IPS DF 19.7 (cell line): Measurements from ENCODE around the gene CEP152.

Experiments used
- DNase-seq: peaks from one replicate; pipeline ENCODE4 v3.0.0-alpha.2; 2013; ENCODE audit warnings: low read depth, low spot score

Gene CEP152

DNA sequence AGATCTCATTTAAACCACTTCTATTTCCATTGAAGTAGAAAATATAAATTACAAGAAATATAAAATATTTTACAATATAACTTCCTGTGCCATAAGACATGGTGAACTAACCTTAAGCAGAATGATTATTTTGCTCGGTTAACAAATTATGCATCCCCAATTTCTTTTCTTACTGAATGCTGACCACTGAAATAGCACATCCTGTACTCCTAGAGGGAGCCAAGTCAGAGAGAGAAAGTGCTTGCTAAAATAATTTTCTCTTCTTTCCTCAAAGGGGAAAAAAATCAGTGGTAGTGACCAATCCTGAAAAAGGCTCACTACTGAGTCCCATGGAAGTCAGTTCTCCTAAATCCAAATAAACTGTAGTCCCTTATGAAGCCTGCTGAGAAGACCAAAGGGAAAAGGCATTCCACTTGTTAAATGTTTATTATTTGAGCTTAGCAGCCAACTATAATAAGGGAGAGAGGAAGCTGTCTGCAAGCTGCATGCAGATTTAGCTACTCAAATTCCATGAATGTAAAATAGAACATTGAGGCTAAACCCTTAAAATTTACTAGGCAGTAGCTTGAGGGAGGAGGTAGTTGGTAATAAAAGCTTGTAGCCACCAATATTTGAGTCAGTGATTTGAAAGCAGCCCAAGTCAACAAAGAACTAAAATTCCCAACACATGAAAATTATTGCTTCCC lies 33.1 kb downstream of the CEP152 start:
- no peak for DNase-seq

DNA sequence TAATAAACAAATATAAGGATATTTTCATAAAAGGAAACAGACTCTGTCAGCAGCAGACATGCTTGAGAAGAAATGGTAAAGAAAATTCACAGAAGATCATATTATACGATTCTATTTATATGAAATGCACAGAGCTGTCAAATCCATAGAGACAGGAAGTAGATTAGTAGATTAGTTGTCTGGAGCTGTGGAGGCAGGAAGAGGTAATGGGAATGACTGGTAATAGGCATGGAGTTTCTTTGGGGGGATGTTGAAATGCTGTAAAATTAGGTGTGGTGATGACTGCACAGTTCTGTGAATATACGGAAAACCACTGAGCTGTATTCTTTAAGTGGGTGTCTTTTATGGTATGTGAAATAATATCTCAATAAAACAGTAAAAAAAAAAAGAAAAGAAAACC lies 35.3 kb downstream of the CEP152 start:
- DNase-seq = no peak

DNA sequence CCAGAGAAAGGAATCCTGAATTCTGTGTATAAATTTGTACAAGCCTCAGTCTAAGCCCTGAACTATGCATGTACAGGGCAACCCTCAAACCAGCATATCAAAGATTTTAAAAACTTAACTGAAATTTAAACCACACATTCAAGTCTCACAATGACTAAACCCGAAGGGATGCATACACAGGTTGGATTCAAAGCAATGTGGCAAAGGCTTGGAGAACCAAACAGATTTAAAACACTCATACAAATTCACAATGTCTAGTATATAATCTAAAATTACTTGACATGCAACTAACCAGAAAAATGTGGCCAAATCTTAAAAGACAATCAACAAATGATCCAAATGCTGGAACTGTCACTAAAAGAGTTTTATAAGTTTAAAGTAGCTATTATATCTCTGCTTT lies 36.4 kb downstream of the CEP152 start:
- no peak for DNase-seq

DNA sequence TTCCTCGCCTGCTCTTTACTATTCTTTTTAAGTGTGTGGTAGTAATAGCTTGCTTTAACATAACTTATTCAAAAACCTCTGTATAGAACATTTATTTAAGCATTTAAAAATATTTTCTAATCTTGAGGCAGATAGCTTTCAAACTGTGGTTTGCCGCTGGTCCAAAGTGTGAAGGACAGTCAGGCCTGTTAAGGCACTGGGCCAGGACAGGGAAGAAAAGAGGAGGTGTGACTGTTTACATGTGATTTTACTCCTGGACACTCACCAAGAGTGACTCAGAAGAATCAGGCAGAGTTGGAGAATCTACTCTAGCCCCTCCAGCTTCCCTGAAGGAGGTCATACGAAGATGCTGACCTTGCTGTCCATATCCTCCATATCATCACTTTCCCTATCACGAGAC lies 44.7 kb downstream of the CEP152 start:
- no peak for DNase-seq

DNA sequence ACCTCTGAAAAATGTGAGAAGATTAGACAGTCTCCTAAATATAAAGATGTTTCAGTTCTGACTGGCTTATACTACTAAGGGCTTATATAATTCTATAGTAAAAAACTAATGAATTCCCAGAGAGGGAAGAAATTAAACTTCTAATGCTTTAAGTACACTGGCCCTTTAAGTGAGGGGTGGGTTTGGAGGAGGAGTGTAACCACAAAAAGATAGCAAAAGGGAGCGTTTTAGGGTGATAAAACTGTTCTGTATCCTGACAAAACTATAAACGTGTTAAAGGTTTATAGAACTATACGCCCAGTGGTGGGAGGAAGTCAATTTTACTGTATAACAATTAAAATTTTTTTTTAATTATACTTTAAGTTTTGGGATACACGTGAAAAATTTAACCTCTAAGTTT lies 45.8 kb downstream of the CEP152 start:
- DNase-seq = no peak

DNA sequence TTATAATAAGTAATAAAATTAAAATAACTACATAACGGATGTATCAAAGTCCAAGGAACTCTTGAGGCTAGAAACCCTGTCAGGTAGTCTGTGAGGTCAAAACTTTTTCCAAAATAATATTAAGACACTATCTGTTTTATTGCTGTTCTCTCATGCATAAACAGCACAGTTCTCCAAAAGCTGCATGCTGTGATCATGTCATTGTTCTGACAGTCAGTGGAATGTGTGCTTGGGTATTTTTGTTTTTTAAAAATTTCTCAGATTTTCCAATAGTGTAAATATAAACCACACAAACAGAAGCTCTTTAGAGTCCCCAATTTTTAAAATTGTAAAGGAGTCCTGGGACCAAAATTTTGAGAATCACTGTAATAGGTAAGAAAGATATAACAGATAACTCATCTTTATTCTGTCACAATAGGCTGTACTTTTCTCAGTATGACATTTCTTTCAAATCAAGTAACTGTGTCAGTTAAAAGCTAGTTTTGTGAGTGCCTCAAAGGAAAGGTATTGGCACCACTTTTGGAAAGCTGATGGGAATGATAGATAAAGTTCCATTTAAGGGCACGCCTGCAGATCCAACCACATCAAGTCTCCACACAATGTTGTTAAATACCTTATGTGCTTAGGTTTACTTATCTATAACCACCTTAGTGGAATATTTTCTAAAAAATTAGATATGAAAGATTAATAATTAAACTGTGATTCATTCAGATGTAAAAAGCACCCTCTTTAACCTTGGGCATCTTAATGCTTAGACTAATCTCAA lies 49.3 kb downstream of the CEP152 start:
- DNase-seq = no peak

DNA sequence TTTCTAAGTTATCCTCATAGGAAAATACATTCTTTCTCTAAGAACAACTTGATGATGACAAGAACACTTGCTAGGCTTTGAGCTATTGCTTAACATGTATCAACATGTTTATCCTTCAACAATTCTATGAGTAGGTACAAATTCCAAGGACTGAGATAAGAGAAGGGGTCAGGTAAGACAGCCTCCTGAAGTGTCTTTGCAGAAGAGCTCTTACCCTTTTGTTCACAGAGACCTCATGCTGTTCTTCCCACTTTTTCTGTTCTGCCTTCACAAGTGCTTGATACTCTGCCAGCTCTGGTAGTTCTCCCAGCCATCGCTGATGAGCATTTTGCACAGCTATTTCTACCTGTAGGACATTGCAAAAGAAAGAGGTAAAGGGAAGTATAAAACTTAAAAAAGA lies 50.9 kb downstream of the CEP152 start:
- DNase-seq = peak; percentile 3

DNA sequence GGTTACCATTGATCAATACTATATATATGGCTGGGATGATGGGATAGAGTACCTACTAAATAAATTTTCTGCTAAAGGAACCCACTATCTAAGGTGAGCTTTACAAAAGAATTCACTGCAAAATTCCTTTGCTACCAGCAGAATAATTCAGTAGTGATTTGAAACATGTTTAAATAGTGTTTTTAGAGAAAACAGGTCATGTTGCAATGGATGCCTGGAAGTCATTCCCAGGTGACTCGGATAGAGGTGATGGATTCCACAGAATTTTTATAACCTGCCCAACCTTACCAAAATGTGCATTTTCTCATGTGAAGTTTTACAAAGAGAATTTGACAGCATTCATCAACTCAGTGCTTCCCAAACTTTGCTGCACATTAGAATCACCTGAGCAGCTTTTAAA lies 53.2 kb downstream of the CEP152 start:
- DNase-seq = no peak

DNA sequence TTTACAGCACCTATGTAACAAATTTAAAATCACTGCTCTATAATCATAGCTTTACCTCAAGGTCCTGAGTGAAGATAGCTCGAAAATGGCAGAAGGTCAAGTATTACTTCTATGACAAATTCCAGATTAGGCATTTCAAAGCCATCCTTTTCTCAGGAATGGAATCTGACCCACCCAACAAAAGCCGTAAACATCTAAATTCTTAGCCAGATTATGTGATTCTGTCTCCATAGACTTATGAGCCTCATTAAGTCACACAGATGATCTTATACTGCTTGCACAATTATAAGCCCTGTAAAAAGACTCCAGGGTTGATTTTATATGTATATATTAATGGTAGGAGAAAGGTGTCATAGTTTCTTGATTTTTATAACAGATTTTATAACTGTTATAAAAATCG lies 56.9 kb downstream of the CEP152 start:
- DNase-seq = no peak

DNA sequence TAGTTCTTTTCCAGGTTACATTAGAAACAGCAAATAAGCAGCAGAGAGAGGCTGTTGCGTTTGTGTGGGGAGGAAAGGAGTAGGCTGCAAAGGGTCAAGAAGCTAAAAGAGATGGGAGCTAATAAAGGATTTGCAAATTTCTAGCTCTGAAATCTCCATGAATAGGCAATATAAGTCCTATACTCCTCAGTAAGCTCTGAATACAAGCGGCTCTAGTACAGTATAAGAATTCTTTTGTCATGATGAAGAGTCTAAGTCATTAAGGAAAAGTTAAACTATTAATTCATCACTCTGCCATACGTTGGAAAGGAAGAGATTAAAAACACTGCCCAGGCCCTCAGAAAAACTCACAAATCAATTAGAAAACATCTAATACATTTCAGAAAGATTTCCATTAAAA lies 59.3 kb downstream of the CEP152 start:
- DNase-seq = no peak

DNA sequence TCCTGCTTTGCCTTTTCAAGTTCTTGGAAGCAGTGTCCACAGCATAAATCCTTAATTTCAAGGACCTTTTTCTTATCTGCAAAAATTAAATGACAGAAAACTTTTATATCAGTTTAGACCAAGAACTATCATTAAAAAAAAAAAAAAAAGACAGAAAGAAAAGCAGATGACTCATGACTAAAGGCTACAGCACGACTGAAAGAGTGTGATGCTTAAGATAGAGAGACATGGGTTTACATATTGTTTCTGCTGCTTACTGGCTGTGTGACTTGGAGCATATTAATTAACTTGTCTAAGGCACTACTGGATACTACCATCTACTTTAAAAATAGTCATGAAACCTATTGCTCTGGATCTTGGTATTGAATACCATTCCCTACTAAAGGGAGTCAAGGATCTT lies 62.3 kb downstream of the CEP152 start:
- no peak for DNase-seq

DNA sequence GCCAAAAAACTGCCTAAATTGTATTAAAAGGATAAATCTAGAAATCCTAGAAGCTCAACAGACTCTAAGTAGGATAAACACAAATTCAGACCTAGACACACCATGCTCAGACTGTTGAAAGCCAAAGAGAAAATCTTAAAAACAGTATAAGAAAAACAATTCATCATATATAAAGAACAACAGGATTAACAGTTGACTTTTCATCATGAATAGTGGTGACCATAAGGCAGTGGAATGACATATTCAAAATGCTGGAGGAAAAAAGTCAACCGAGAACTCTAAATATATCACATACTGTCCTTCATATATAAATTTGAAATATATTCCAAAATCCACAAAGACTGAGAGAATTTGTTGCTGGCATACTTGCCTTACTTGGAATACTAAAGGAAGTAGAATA lies 77.3 kb downstream of the CEP152 start:
- no peak for DNase-seq

DNA sequence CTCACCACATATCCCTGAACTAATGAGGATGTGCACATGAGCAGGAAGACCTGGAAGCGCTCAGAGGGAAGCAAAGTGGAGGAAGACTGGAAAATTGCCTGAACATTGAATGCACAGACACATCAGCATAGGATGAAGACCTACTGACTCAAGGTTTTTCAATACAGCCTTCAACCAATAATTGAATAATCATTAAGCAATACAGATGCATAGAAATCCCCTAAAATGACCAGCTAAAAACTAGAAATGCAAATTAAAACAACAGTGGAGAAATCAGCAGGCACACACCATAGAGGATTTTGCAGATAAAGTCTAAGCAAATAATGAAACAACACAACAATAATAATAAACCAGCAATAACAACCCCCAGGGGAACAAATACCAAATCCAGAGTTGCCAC lies 80.4 kb downstream of the CEP152 start:
- no peak for DNase-seq

DNA sequence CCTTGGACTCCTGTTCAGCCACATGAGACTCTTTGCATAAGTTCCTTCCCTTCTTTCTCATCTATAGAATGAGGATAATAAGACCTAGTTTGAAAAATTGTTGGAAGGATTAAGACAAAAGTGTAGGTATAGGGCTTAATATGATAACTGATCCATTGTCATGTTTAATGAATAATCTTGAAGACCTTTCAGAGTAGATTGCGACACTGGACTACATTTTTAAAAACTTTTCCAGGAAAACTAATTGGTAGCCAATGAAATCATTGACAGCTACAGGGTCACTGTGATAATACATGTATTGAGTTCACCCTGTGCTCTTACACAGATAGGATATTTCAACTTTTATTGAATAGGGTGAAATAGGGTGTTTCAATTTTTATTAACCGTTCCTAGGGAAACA lies 86.9 kb downstream of the CEP152 start:
- DNase-seq = no peak

DNA sequence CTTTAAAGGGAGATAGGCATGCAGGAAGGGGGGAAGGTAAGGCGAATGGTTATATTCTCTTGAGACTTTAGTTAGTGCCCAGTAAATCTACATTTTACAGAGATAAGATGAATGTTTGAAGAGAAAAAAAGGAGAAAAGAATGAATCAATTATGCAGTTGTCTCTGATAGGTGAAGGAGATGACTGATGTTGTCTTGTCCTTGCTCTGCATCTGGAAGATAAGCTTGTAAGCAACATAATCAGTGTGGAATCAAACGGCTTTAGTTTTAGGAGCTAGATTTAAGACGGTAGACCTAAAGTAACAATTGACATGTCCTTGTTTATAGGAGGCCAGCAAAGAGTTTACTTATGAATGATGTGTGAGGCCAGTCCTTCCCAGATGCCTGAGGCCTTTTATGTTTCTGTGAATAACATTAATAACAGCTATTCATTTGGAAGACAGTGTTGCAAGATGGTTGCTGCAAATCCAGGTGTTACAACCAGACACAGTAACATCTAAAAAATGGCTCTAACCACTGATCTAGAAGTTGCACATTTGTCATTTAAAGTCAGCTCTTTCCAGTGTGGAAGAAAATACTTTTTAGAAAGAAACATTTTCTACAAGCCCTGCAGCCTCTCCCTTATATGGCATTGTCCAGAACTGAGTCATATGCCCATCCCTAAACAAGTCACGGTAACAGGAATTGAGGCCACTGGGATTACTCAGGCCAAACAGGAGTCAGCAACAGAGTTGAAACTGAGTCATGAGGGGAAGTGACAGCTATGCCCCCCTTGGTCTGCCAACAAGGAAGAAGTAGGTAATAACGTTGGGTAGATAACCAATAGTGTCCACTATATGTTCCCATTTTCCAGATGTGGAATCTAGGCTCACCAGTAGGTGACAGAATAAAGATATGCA lies 87.9 kb downstream of the CEP152 start:
- DNase-seq = no peak

DNA sequence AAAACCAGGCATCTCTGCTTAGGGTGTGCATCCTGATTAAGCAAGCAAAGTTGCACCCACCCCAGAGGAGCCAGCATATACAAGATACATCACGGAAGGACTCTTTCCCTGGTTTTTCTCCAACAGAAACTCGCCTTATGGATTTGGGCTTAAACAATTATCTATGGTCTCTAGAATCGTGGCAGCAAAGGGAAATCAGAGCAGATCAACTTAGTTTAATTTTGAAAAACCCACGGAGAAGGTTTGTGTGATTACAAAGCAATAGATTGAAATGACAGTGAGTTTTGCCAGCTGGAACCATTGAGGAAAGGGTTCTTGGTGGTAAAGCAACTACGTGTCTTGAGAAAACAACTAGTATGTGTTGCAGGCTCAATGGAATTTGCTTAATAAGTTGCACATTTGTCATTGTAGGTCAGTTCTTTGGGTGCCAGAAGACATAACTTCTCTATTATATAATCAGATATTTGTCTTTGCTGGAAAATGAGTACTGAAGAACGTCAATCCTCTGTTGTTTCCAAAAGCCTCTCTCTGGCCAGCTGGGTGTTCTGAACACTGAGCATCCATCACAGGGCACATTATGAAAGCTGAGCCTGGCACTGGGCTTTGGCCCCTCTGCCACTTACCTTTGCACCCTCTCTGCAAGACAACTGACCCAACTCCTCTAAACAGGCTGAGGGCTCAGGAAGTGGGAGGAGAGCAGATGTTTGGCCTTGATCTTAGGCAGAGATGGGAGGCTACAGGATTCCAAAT lies 89.6 kb downstream of the CEP152 start:
- DNase-seq = no peak

DNA sequence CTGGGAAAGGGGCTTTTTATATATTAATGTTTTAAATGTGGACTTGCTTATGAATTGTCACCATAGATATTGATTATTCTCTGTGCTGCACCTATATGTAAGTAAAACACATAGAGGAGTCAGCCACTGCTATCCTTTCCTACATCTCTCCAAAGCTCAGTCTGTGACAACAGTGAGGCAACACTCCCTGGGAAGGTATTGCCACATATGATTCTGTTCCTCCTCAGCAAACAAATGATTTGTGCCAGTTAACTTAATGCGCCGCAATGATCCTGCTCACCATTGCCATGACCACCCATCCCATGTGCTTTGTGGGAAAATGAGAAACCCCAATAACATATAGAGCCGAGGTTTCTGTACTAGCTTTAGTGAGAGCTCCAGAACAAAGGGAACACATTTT lies 90.2 kb downstream of the CEP152 start:
- no peak for DNase-seq

DNA sequence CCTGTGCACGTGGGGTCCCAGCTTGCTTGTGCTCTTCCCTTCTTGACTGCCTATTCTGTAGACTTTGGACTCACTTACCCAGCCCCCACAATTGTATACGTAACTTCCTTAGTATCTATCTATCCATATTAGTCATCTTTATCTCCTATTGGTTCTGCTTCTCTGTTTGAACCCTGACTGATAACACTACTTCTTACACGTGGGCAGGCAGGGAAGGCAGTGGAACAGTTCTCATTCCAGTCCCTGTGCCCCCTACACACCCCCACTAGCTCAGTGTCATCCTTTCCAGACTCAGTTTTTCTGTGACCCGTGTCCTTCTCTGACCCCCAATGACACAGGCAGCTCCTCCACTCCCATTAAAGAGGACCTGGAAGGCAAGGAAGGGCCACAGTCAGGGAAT lies 91.2 kb downstream of the CEP152 start:
- DNase-seq = no peak

DNA sequence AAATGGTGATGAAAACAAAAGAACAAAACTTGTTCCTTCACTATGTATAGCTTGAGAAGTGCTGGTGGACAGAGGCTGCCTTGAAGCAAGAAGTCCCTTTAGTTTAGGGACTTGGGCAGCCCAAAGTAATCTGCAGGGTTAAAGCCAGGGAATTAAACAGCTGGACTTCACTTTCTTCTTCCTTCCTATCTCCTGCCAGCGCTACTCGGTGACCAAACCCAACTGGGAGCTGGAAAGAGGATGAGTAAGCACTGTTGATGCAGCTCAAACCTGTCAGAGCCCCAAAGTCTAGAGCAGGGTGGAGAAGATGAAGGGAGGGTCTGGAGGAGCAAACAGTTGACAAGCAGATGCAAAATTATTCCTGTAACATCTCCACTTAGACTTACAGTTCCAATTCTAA lies 92.2 kb downstream of the CEP152 start:
- no peak for DNase-seq

DNA sequence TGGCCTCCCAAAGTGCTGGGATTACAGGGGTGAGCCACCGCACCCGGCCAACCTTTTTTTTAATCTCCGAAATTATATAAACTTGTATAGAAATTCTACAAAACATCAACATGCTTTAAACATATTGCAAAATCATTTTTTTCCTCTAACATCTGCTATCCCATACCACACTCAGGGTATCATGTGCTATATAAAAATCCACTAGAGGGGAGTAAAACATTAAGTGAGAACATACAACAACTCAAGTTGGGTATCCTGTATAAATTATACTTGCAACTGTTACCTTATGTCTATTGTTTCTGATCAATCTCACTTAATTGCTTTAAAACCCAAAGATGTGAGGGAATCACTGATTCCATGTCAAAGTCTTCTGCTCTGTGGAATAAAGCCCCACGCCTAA lies 93.4 kb downstream of the CEP152 start:
- no peak for DNase-seq

DNA sequence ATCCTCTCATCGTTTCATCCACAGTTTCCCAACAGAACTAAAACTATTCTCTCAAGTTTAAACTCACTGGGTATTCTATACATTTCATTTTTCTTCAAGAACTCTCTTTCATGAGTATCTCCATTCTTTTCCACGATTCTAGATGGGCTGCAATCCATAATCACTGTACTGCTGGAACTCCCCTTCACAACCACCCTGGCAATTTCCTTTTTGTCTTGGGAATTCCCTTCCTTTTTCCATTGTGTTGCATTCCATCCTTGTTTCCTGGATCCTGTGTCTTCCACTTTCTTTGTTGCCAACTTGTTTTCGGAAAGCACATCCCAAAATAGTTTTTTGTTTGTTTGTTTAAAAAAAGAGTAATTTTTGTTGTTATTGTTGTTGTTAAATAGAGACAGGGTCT lies 98.3 kb downstream of the CEP152 start:
- no peak for DNase-seq

DNA sequence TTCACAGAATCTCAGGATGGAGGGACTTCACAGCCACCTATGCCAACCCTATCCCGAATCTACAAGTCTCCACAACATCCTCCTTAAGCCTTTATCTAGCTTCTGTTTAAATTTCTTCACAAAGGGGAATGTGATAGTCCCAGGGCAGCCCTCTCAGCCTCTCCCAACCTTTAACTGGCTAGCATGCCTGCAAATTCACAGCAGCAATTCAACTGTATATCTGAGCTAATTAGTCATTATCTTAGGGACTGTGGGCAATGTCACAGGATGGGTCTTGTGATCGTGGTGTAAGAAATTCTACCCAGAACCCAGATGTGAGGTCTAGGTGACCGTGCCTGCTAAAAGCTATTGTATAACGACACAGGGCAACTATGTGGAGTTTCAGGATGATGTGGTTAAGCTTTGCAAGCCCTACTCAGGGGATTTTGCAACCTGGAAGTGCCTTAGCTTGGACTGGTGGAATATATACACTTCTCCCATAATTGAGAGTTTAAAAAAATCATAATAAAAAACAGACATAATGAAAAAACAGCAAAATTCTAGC lies 99.8 kb downstream of the CEP152 start:
- no peak for DNase-seq
